ENCODE data around the gene PLXNA1.

The PLXNA1 gene

GRCh38 chr3:126987596-126987995, 4.7 kb downstream of the PLXNA1 start:
- no peak for DNase-seq (ENCODE audit: low spot score)

- DNase-seq (ENCODE audit: low spot score), result no peak
Observed at GRCh38 chr3:126988451-126989021, 5.6 kb downstream of the PLXNA1 start.

- DNase-seq (ENCODE audit: low spot score), result no peak
Observed at GRCh38 chr3:126989316-126990023, 6.6 kb downstream of the PLXNA1 start.

GRCh38 chr3:126990024-126990700, 7.2 kb downstream of the PLXNA1 start:
- no peak for DNase-seq (ENCODE audit: low spot score)

GRCh38 chr3:126990890-126991289, 8.0 kb downstream of the PLXNA1 start:
- DNase-seq (ENCODE audit: low spot score), result no peak

GRCh38 chr3:126991366-126992200, 8.7 kb downstream of the PLXNA1 start:
- no peak for DNase-seq (ENCODE audit: low spot score)

GRCh38 chr3:126992216-126992615, 9.3 kb downstream of the PLXNA1 start:
- no peak for DNase-seq (ENCODE audit: low spot score)

GRCh38 chr3:126992776-126993175, 9.9 kb downstream of the PLXNA1 start:
- DNase-seq (ENCODE audit: low spot score), result no peak

- no peak for DNase-seq (ENCODE audit: low spot score)
Observed at GRCh38 chr3:126993436-126993835, 10.5 kb downstream of the PLXNA1 start.

GRCh38 chr3:126994661-126995245, 11.8 kb downstream of the PLXNA1 start:
- DNase-seq (ENCODE audit: low spot score), result no peak

- no peak for DNase-seq (ENCODE audit: low spot score)
Observed at GRCh38 chr3:126995254-126995780, 12.4 kb downstream of the PLXNA1 start.

- no peak for DNase-seq (ENCODE audit: low spot score)
Observed at GRCh38 chr3:126995926-126996512, 13.1 kb downstream of the PLXNA1 start.

- DNase-seq (ENCODE audit: low spot score), result no peak
Observed at GRCh38 chr3:126996905-126997304, 14.0 kb downstream of the PLXNA1 start.

GRCh38 chr3:126997455-126998038, 14.6 kb downstream of the PLXNA1 start:
- no peak for DNase-seq (ENCODE audit: low spot score)

- no peak for DNase-seq (ENCODE audit: low spot score)
Observed at GRCh38 chr3:126998320-126998719, 15.4 kb downstream of the PLXNA1 start.

- no peak for DNase-seq (ENCODE audit: low spot score)
Observed at GRCh38 chr3:126998728-126999127, 15.8 kb downstream of the PLXNA1 start.

- peak; percentile 77 for DNase-seq (ENCODE audit: low spot score)
Observed at GRCh38 chr3:126999383-126999782, 16.5 kb downstream of the PLXNA1 start.

- no peak for DNase-seq (ENCODE audit: low spot score)
Observed at GRCh38 chr3:127000119-127000518, 17.2 kb downstream of the PLXNA1 start.

- DNase-seq (ENCODE audit: low spot score), result no peak
Observed at GRCh38 chr3:127000761-127001160, 17.8 kb downstream of the PLXNA1 start.

- no peak for DNase-seq (ENCODE audit: low spot score)
Observed at GRCh38 chr3:127001486-127002194, 18.7 kb downstream of the PLXNA1 start.
